BE2C (cell line): ENCODE data around the gene SYNPO2. TPM values are rescaled to one million over a fixed set of nuclear protein-coding genes. Genes with fewer than 3 reads are reported as not detected.

Source experiments
- DNase-seq: peaks from one replicate; pipeline ENCODE4 v3.0.0-alpha.2; 2020
- H3K27me3 ChIP-seq: fragments of 250-450 bp; sonication (Bioruptor Pico); 2 replicates; pipeline ENCODE4 v1.5.1; 2020; ENCODE audit warnings: mild to moderate bottlenecking
- H3K36me3 ChIP-seq: fragments of 250-450 bp; sonication (Bioruptor Pico); 2 replicates; pipeline ENCODE4 v1.5.1; 2020; ENCODE audit warnings: mild to moderate bottlenecking
- H3K4me1 ChIP-seq: fragments of 250-450 bp; sonication (Bioruptor Pico); 2 replicates; pipeline ENCODE4 v1.5.1; 2020
- H3K4me3 ChIP-seq: 2 replicates; pipeline ENCODE4 v1.5.1; 2011; ENCODE audit warnings: low read depth, low read length
- H3K9me3 ChIP-seq: fragments of 250-450 bp; sonication (Bioruptor Pico); 2 replicates; pipeline ENCODE4 v1.5.1; 2020
- CTCF ChIP-seq: IDR thresholded peaks from 2 replicates; pipeline ENCODE4 v1.5.1; 2012; ENCODE audit warnings: mild to moderate bottlenecking, low read depth, low read length
- polyA plus RNA-seq: library from polyadenylated mRNA; unstranded; fragments of >200 nt; gene quantifications from one replicate; pipeline ENCODE4 v1.2.1, GENCODE V29; 2012; ENCODE audit warnings: low read depth, missing spikeins; ENCODE audit not compliant: insufficient read length, insufficient read depth

Gene SYNPO2
- polyA plus RNA-seq = 18.4 TPM

- Histone ChIP-seq H3K4me1 (no peaks in the 10 kb centered on the region), H3K27me3 (no peaks in the 10 kb centered on the region), H3K36me3 (peaks cover 17% of the 10 kb centered on the region), H3K4me3 (peak within 1 kb of the TSS; percentile 76), H3K9me3 (no peaks in the 10 kb centered on the region)
- peak; percentile 92 for DNase-seq
- no peak for TF ChIP-seq CTCF
Measured at GRCh38 chr4:118888666-118889311, at the start of gene SYNPO2. TSS of gene SYNPO2 (plus strand) at chr4:118888854. CDS start at chr4:118889037, 183 bp downstream.

GRCh38 chr4:118839221-118839927, 49.3 kb upstream of the SYNPO2 start:
- Histone ChIP-seq H3K4me3 (no peak overlapping the region), H3K36me3 (no peaks in the 10 kb centered on the region), H3K4me1 (no peaks in the 10 kb centered on the region), H3K9me3 (no peaks in the 10 kb centered on the region), H3K27me3 (no peaks in the 10 kb centered on the region)
- no peak for TF ChIP-seq CTCF
- DNase-seq = no peak

DNA sequence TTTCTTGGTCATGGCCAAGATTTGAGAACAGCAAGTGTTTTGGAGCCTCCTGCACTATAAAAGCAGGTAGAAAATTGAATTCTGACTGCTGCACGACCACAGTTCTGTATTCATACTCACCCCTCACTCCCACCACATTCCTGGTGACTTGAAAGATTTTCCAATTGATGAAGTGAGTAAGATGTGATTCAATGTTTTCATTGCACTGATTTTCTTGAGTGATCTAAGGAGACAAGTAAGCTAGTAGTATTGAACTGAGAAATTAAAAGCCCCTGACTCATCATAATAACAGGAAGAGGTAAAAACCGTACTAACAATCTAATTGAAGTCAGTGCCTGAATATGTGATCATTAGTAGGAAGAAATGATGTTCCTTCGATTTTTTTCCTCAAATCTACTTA, 46.6 kb upstream of the SYNPO2 start:
- DNase-seq = no peak
- Histone ChIP-seq H3K9me3 (no peaks in the 10 kb centered on the region), H3K27me3 (no peaks in the 10 kb centered on the region), H3K36me3 (no peaks in the 10 kb centered on the region), H3K4me1 (no peaks in the 10 kb centered on the region), H3K4me3 (no peak overlapping the region)
- no peak for TF ChIP-seq CTCF

DNA sequence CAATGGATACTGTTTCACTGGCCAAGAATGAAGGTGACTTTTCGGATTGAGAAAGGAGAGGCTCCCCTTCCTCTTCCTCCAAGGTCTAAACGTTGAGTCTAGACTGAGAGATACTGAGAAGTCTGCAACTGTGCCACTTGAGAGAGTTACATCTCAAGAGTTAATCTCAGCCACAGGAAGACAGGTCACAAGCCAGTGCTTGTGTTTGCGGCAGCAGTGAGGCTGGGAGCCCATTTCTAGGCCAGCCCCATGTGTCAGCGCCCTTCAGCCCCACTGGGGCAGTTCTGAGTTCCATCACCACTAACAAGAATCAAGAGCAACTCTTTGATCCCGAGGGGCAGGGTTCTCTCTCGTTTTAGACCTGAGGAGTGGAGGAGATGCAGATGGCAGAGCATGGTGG, 45.4 kb upstream of the SYNPO2 start:
- no peak for DNase-seq
- no peaks in the 10 kb centered on the region for H3K9me3 ChIP-seq
- no peak for TF ChIP-seq CTCF
- no peak overlapping the region for H3K4me3 ChIP-seq
- no peaks in the 10 kb centered on the region for H3K27me3 ChIP-seq
- H3K4me1 ChIP-seq = no peaks in the 10 kb centered on the region
- H3K36me3 ChIP-seq = no peaks in the 10 kb centered on the region

GRCh38 chr4:118845552-118846050, 43.1 kb upstream of the SYNPO2 start:
- Histone ChIP-seq H3K9me3 (no peaks in the 10 kb centered on the region), H3K27me3 (no peaks in the 10 kb centered on the region), H3K4me3 (no peak overlapping the region), H3K4me1 (no peaks in the 10 kb centered on the region; the same call in 1 of the 2 replicates), H3K36me3 (no peaks in the 10 kb centered on the region)
- no peak for TF ChIP-seq CTCF
- no peak for DNase-seq

DNA sequence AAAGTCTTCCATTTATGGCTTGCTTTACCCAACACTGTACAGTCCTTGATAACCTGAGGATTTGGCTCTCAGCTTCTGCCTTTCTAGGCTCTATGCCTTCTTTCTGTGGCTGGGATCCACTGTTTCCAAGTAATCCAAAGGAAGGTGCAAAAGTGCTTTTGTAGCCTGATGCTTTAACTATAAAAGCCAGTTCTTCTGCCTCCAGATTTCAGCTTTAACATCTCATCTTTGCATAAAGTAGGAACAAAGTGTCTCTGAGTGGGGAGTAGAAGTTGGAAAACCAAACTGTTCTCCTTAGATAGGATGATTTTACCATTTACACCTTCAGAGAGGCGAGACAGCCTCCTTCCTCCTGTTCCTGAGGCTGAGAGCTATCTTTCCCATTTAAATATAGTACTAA, 41.7 kb upstream of the SYNPO2 start:
- no peak for TF ChIP-seq CTCF
- H3K9me3 ChIP-seq = no peaks in the 10 kb centered on the region
- no peak overlapping the region for H3K4me3 ChIP-seq
- no peaks in the 10 kb centered on the region for H3K36me3 ChIP-seq
- no peaks in the 10 kb centered on the region for H3K27me3 ChIP-seq
- no peak for DNase-seq
- H3K4me1 ChIP-seq = no peaks in the 10 kb centered on the region; the same call in 1 of the 2 replicates
